Stimulated activated CD4-positive, alpha-beta T cell treated with anti-CD3 and anti-CD28 coated beads, Interleukin-15, amount 100 ng/mL, for 1 hour (primary cell): ENCODE measurements around the gene HHIPL1.
"Not testable (repeated sequence)": the region's sequence is repeated elsewhere in the genome, so short reads cannot be mapped to it uniquely, and the experiment has no call there.

ENCODE experiments used
- DNase-seq, 2 donors: peaks; one replicate each; pipeline ENCODE4 v3.0.0-alpha.2; 2020; ENCODE audit warnings: low read depth in 1 of 2, low spot score in 1 of 2

HHIPL1 gene

GRCh38 chr14:99633141-99633540 is 11.8 kb upstream of the HHIPL1 start:
- no peak for DNase-seq

- DNase-seq, result no peak
Measured at GRCh38 chr14:99633918-99634317, 11.0 kb upstream of the HHIPL1 start.

- DNase-seq, result no peak
Measured at GRCh38 chr14:99634443-99634842, 10.5 kb upstream of the HHIPL1 start.

- DNase-seq, result no peak
Measured at GRCh38 chr14:99635116-99635515, 9.8 kb upstream of the HHIPL1 start.

- no peak for DNase-seq
Measured at GRCh38 chr14:99636487-99636886, 8.4 kb upstream of the HHIPL1 start.

GRCh38 chr14:99637624-99638023 is 7.3 kb upstream of the HHIPL1 start:
- no peak for DNase-seq

GRCh38 chr14:99642771-99643170 is 2.2 kb upstream of the HHIPL1 start:
- not testable (repeated sequence) for DNase-seq

- no peak for DNase-seq
Measured at GRCh38 chr14:99643343-99643742, 1.6 kb upstream of the HHIPL1 start.

GRCh38 chr14:99644035-99644587 is 818 bp upstream of the HHIPL1 start:
- no peak for DNase-seq

- DNase-seq, result no peak
Measured at GRCh38 chr14:99645545-99646505, 896 bp downstream of the HHIPL1 start.

GRCh38 chr14:99647411-99647810 is 2.5 kb downstream of the HHIPL1 start:
- DNase-seq, result no peak

GRCh38 chr14:99648027-99648784 is 3.3 kb downstream of the HHIPL1 start:
- DNase-seq, result no peak

GRCh38 chr14:99649219-99649618 is 4.3 kb downstream of the HHIPL1 start:
- DNase-seq, result no peak

GRCh38 chr14:99649643-99650042 is 4.7 kb downstream of the HHIPL1 start:
- DNase-seq, result no peak

GRCh38 chr14:99650189-99650588 is 5.3 kb downstream of the HHIPL1 start:
- no peak for DNase-seq

- no peak for DNase-seq
Measured at GRCh38 chr14:99651953-99652746, 7.2 kb downstream of the HHIPL1 start.

GRCh38 chr14:99654235-99654985 is 9.5 kb downstream of the HHIPL1 start:
- no peak for DNase-seq

GRCh38 chr14:99655521-99655920 is 10.6 kb downstream of the HHIPL1 start:
- DNase-seq, result no peak

- DNase-seq, result no peak
Measured at GRCh38 chr14:99656171-99656570, 11.2 kb downstream of the HHIPL1 start.

GRCh38 chr14:99657645-99658155 is 12.8 kb downstream of the HHIPL1 start:
- DNase-seq, result no peak
